Neural progenitor cell (in vitro differentiated cells): ENCODE measurements around the gene TPM3. TPM values are rescaled to one million over a fixed set of nuclear protein-coding genes. Genes with fewer than 3 reads are reported as not detected.

Experiments used
- DNase-seq: peaks from one replicate; pipeline ENCODE4 v3.0.0-alpha.2; 2016; ENCODE audit warnings: low spot score
- H2AFZ ChIP-seq: fragments of 200-600 bp; sonication (generic); replicated peaks from 2 replicates; pipeline ENCODE4 v1.6.1; 2016; ENCODE audit warnings: antibody characterized with exemption
- H3F3A ChIP-seq: fragments of 200-600 bp; sonication (generic); 2 replicates; pipeline ENCODE4 v1.6.1; 2016; ENCODE audit warnings: antibody characterized with exemption, low read depth
- H3K27ac ChIP-seq: fragments of 200-600 bp; sonication (generic); 2 replicates; pipeline ENCODE4 v1.5.1; 2016; ENCODE audit warnings: mild to moderate bottlenecking
- H3K27me3 ChIP-seq: fragments of 200-600 bp; sonication (generic); 2 replicates; pipeline ENCODE4 v1.6.1; 2016; ENCODE audit warnings: mild to moderate bottlenecking, moderate library complexity
- H3K36me3 ChIP-seq: fragments of 200-600 bp; sonication (generic); 2 replicates; pipeline ENCODE4 v1.5.1; 2016
- H3K4me1 ChIP-seq: fragments of 200-600 bp; sonication (generic); 2 replicates; pipeline ENCODE4 v1.6.1; 2016; ENCODE audit warnings: mixed run types
- H3K4me2 ChIP-seq: fragments of 200-600 bp; sonication (generic); 2 replicates; pipeline ENCODE4 v1.6.1; 2016
- H3K4me3 ChIP-seq: fragments of 200-600 bp; sonication (generic); 2 replicates; pipeline ENCODE4 v1.5.1; 2016
- H3K79me2 ChIP-seq: fragments of 200-600 bp; sonication (generic); 2 replicates; pipeline ENCODE4 v1.6.1; 2016; ENCODE audit warnings: low read depth
- H3K9ac ChIP-seq: fragments of 200-600 bp; sonication (generic); 2 replicates; pipeline ENCODE4 v1.6.1; 2016
- H3K9me3 ChIP-seq: fragments of 200-600 bp; sonication (generic); 2 replicates; pipeline ENCODE4 v1.5.1; 2016; ENCODE audit warnings: low read depth
- H4K20me1 ChIP-seq: fragments of 200-600 bp; sonication (generic); 2 replicates; pipeline ENCODE4 v1.6.1; 2016; ENCODE audit warnings: low read depth
- H3K27ac Mint-ChIP-seq: 3 replicates; pipeline ENCODE4 v1.8.0; 2021; ENCODE audit warnings: mixed read lengths
- H3K27me3 Mint-ChIP-seq: 2 replicates; pipeline ENCODE4 v1.8.0; 2022; ENCODE audit warnings: low read depth, mild to moderate bottlenecking, inconsistent platforms, moderate library complexity, mixed read lengths; ENCODE audit not compliant: insufficient read depth
- H3K36me3 Mint-ChIP-seq: 3 replicates; pipeline ENCODE4 v1.8.0; 2021; ENCODE audit warnings: mixed read lengths
- H3K4me1 Mint-ChIP-seq: 3 replicates; pipeline ENCODE4 v1.8.0; 2021; ENCODE audit warnings: mixed read lengths
- H3K4me3 Mint-ChIP-seq: 3 replicates; pipeline ENCODE4 v1.8.0; 2021; ENCODE audit warnings: mild to moderate bottlenecking, moderate library complexity, mixed read lengths
- H3K9me3 Mint-ChIP-seq: 3 replicates; pipeline ENCODE4 v1.8.0; 2020; ENCODE audit warnings: mixed read lengths
- CTCF ChIP-seq: fragments of 200-600 bp; sonication (generic); IDR thresholded peaks from 2 replicates; pipeline ENCODE4 v1.5.1; 2017; ENCODE audit warnings: antibody characterized with exemption, mild to moderate bottlenecking
- EZH2 ChIP-seq: fragments of 200-600 bp; sonication (generic); IDR thresholded peaks from 2 replicates; pipeline ENCODE4 v1.6.1; 2017; ENCODE audit warnings: antibody characterized with exemption, mild to moderate bottlenecking, moderate library complexity
- EZH2phosphoT487 ChIP-seq: fragments of 200-600 bp; sonication (generic); IDR thresholded peaks from 2 replicates; pipeline ENCODE4 v1.6.1; 2017; ENCODE audit warnings: antibody characterized with exemption
- total RNA-seq: library from RNA; depleted of rRNA; stranded (reverse); fragments of >200 nt; gene quantifications from 2 replicates; pipeline ENCODE4 v1.2.3, GENCODE V29; 2015; ENCODE audit warnings: low replicate concordance

Gene TPM3
- total RNA-seq, 1 donor from 2014 or later, result 596 TPM

GRCh38 chr1:154213274-154213673 is 21.4 kb upstream of the TPM3 start:
- peaks cover 41% of the 10 kb centered on the region for H3K36me3 Mint-ChIP-seq
- Histone ChIP-seq H2AFZ (no peak overlapping the region), H3K9me3 (no peaks in the 10 kb centered on the region), H4K20me1 (peaks cover 2% of the 10 kb centered on the region), H3K9ac (no peak overlapping the region), H3K4me3 (no peak overlapping the region), H3K4me2 (no peak overlapping the region), H3F3A (peaks cover 16% of the 10 kb centered on the region), H3K27me3 (no peaks in the 10 kb centered on the region), H3K27ac (no peak overlapping the region), H3K4me1 (peaks cover 4% of the 10 kb centered on the region), H3K36me3 (peaks cover 30% of the 10 kb centered on the region), H3K79me2 (peaks cover 40% of the 10 kb centered on the region)
- DNase-seq, result no peak
- H3K27me3 Mint-ChIP-seq, result peaks cover 4% of the 10 kb centered on the region
- TF ChIP-seq EZH2 (no peak), EZH2phosphoT487 (no peak), CTCF (no peak)
- H3K4me3 Mint-ChIP-seq, result no peak overlapping the region
- H3K27ac Mint-ChIP-seq, result no peak overlapping the region
- peaks cover 5% of the 10 kb centered on the region for H3K4me1 Mint-ChIP-seq
- no peaks in the 10 kb centered on the region for H3K9me3 Mint-ChIP-seq

GRCh38 chr1:154212083-154212482 is 20.2 kb upstream of the TPM3 start:
- H3K9me3 ChIP-seq, result no peaks in the 10 kb centered on the region
- H3K27me3 ChIP-seq, result no peaks in the 10 kb centered on the region
- no peak overlapping the region for H3K4me2 ChIP-seq
- H3K4me1 Mint-ChIP-seq, result peaks cover 4% of the 10 kb centered on the region
- H3K36me3 ChIP-seq, result peaks cover 18% of the 10 kb centered on the region
- no peak overlapping the region for H3K4me3 ChIP-seq
- peaks cover 33% of the 10 kb centered on the region for H3K36me3 Mint-ChIP-seq
- H3K9me3 Mint-ChIP-seq, result no peaks in the 10 kb centered on the region
- no peak overlapping the region for H3K27ac Mint-ChIP-seq
- no peak for DNase-seq
- no peak overlapping the region for H3K27ac ChIP-seq
- H4K20me1 ChIP-seq, result peaks cover 3% of the 10 kb centered on the region
- no peak overlapping the region for H3K9ac ChIP-seq
- H3F3A ChIP-seq, result peaks cover 18% of the 10 kb centered on the region
- peaks cover 28% of the 10 kb centered on the region for H3K79me2 ChIP-seq
- no peaks in the 10 kb centered on the region for H3K4me1 ChIP-seq
- TF ChIP-seq EZH2 (no peak), CTCF (no peak), EZH2phosphoT487 (no peak)
- peaks cover 2% of the 10 kb centered on the region for H3K27me3 Mint-ChIP-seq
- H2AFZ ChIP-seq, result no peak overlapping the region
- no peak overlapping the region for H3K4me3 Mint-ChIP-seq

GRCh38 chr1:154208677-154209388 is 16.9 kb upstream of the TPM3 start:
- DNase-seq, result no peak
- H3K79me2 ChIP-seq, result no peaks in the 10 kb centered on the region
- no peak overlapping the region for H3K4me2 ChIP-seq
- H2AFZ ChIP-seq, result no peak overlapping the region
- peaks cover 18% of the 10 kb centered on the region for H3K36me3 ChIP-seq
- peaks cover 3% of the 10 kb centered on the region for H4K20me1 ChIP-seq
- no peak overlapping the region for H3K9ac ChIP-seq
- H3K9me3 ChIP-seq, result no peaks in the 10 kb centered on the region
- Mint-ChIP-seq H3K4me1 (peaks cover 14% of the 10 kb centered on the region), H3K36me3 (peaks cover 31% of the 10 kb centered on the region), H3K9me3 (no peaks in the 10 kb centered on the region), H3K4me3 (no peak overlapping the region), H3K27me3 (peaks cover 2% of the 10 kb centered on the region), H3K27ac (no peak overlapping the region)
- TF ChIP-seq EZH2 (no peak), CTCF (no peak)
- H3K27ac ChIP-seq, result no peak overlapping the region
- no peaks in the 10 kb centered on the region for H3K4me1 ChIP-seq
- peaks cover 36% of the 10 kb centered on the region for H3F3A ChIP-seq
- H3K4me3 ChIP-seq, result no peak overlapping the region
- no peaks in the 10 kb centered on the region for H3K27me3 ChIP-seq
